HCT116 (cell line): ENCODE measurements around the gene RHPN2.

Experiments
- EZH2 ChIP-seq: fragments of 200-600 bp; sonication (generic); IDR thresholded peaks from 2 replicates; pipeline ENCODE4 v1.6.1; 2017; ENCODE audit warnings: antibody characterized with exemption, mixed run types
- EZH2phosphoT487 ChIP-seq: fragments of 200-600 bp; IDR thresholded peaks from 2 replicates; pipeline ENCODE4 v1.6.1; 2018; ENCODE audit warnings: antibody characterized with exemption, borderline replicate concordance
- POLR2A ChIP-seq: IDR thresholded peaks from 2 replicates; pipeline ENCODE4 v1.7.0; 2011; ENCODE audit warnings: borderline replicate concordance; ENCODE audit not compliant: insufficient read depth, insufficient read length; ENCODE audit errors: extremely low read depth
- POLR2AphosphoS5 ChIP-seq: IDR thresholded peaks from 2 replicates; pipeline ENCODE4 v1.6.1; 2011; ENCODE audit warnings: mild to moderate bottlenecking, low read depth, low read length, moderate library complexity
- SIN3A ChIP-seq: IDR thresholded peaks from 2 replicates; pipeline ENCODE4 v1.6.1; 2012; ENCODE audit warnings: low read depth
- TCF7L2 ChIP-seq: IDR thresholded peaks from 2 replicates; pipeline ENCODE4 v1.7.0; 2011; ENCODE audit warnings: borderline replicate concordance, inconsistent platforms; ENCODE audit not compliant: insufficient read depth, insufficient read length; ENCODE audit errors: extremely low read depth
- ZFX ChIP-seq: fragments of 450-650 bp; IDR thresholded peaks from 2 replicates; pipeline ENCODE4 v1.6.1; 2017
- TF ChIP-seq, protein P1 (sequence below), 3 experiments: fragments of 200-600 bp in 1 of 3; sonication (generic) in 1 of 3; IDR thresholded peaks in 2 of 3; conservative IDR thresholded peaks in 1 of 3; 2 replicates each; pipeline ENCODE4 v1.5.1; 2012 to 2017; ENCODE audit warnings: low read depth in 2 of 3, low read length in 2 of 3, antibody characterized with exemption in 1 of 3, borderline replicate concordance in 1 of 3, control low read depth in 1 of 3, mild to moderate bottlenecking in 1 of 3, mixed read lengths in 1 of 3, mixed run types in 1 of 3, moderate library complexity in 1 of 3; ENCODE audit not compliant: insufficient read depth in 1 of 3

DNA sequence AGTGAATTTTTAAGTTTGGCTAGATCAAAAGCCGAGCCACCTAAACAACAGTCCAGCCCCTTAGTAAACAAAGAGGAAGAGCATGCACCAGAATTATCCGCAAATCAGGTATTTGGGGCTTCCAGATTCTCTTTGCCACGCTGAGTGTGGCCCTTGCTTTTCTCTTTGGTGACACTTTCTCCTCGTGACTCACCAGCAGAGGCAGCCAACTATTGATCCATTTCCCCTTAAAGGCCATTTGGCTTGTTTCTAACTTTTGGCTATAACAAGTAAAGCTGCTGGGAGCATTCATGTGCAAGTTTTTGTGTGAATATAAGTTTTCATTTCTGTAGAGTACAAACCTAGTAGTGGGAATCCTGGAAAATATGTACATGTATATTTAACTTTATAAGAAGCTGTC lies 49.6 kb upstream of the RHPN2 start:
- no peak for TF ChIP-seq ZFX
- no peak for TF ChIP-seq TCF7L2
- TF ChIP-seq SIN3A, result no peak
- TF ChIP-seq POLR2AphosphoS5, result no peak
- no peak for TF ChIP-seq POLR2A
- TF ChIP-seq, protein P1, sequence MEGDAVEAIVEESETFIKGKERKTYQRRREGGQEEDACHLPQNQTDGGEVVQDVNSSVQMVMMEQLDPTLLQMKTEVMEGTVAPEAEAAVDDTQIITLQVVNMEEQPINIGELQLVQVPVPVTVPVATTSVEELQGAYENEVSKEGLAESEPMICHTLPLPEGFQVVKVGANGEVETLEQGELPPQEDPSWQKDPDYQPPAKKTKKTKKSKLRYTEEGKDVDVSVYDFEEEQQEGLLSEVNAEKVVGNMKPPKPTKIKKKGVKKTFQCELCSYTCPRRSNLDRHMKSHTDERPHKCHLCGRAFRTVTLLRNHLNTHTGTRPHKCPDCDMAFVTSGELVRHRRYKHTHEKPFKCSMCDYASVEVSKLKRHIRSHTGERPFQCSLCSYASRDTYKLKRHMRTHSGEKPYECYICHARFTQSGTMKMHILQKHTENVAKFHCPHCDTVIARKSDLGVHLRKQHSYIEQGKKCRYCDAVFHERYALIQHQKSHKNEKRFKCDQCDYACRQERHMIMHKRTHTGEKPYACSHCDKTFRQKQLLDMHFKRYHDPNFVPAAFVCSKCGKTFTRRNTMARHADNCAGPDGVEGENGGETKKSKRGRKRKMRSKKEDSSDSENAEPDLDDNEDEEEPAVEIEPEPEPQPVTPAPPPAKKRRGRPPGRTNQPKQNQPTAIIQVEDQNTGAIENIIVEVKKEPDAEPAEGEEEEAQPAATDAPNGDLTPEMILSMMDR (IDR thresholded peaks at IDR 0.05 in 2 of 3, conservative IDR thresholded peaks at IDR 0.05 in 1 of 3; ENCODE audit: borderline replicate concordance in 1 of 3, insufficient read depth in 1 of 3, low read depth in 2 of 3, low read length in 2 of 3), result no peak
- no peak for TF ChIP-seq EZH2
- no peak for TF ChIP-seq EZH2phosphoT487
